HG03064 (cell line): ENCODE data around the gene SETD3.

Source experiments
- ATAC-seq: cut with Tn5 transposase; IDR thresholded peaks from one replicate; pipeline ENCODE4 v1.9.1; 2021; ENCODE audit warnings: low read depth; ENCODE audit not compliant: unreplicated experiment

SETD3 gene

GRCh38 chr14:99479906-99480869 is at the start of gene SETD3:
Gene SETD3 (minus strand): TSS chr14:99480859. CDS start chr14:99465805, 15,054 bp downstream.
- peak; percentile 8 for ATAC-seq

- ATAC-seq, result no peak
Measured at GRCh38 chr14:99529899-99530298, 49.2 kb upstream of the SETD3 start.

GRCh38 chr14:99527427-99528076 is 46.9 kb upstream of the SETD3 start:
- no peak for ATAC-seq

GRCh38 chr14:99527026-99527425 is 46.4 kb upstream of the SETD3 start:
- no peak for ATAC-seq

GRCh38 chr14:99525699-99526080 is 45.0 kb upstream of the SETD3 start:
- no peak for ATAC-seq

GRCh38 chr14:99524804-99525698 is 44.4 kb upstream of the SETD3 start:
- no peak for ATAC-seq

GRCh38 chr14:99524091-99524661 is 43.5 kb upstream of the SETD3 start:
- ATAC-seq, result no peak

GRCh38 chr14:99523704-99524055 is 43.0 kb upstream of the SETD3 start:
- ATAC-seq, result no peak

GRCh38 chr14:99522934-99523703 is 42.5 kb upstream of the SETD3 start:
- ATAC-seq, result no peak

- ATAC-seq, result no peak
Measured at GRCh38 chr14:99522457-99522891, 41.8 kb upstream of the SETD3 start.

- ATAC-seq, result no peak
Measured at GRCh38 chr14:99522025-99522401, 41.4 kb upstream of the SETD3 start.

GRCh38 chr14:99521176-99522024 is 40.7 kb upstream of the SETD3 start:
- no peak for ATAC-seq

- ATAC-seq, result no peak
Measured at GRCh38 chr14:99520571-99521081, 40.0 kb upstream of the SETD3 start.

- ATAC-seq, result no peak
Measured at GRCh38 chr14:99519931-99520421, 39.3 kb upstream of the SETD3 start.

GRCh38 chr14:99519347-99519881 is 38.8 kb upstream of the SETD3 start:
- ATAC-seq, result no peak

- peak; percentile 63 for ATAC-seq
Measured at GRCh38 chr14:99518441-99519346, 38.0 kb upstream of the SETD3 start.
